Hindlimb muscle (tissue), 1 donor: ENCODE results near the gene TMEM258. TPM values are rescaled to one million over a fixed set of nuclear protein-coding genes. Genes with fewer than 3 reads are reported as not detected.

Experiments used
- DNase-seq: peaks from one replicate; pipeline ENCODE4 v3.0.0-alpha.2; 2013
- polyA plus RNA-seq: library from polyadenylated mRNA; unstranded; fragments of 120-200 nt; gene quantifications from one replicate; pipeline ENCODE4 v1.2.1, GENCODE V29; 2013; ENCODE audit not compliant: insufficient read length

Gene TMEM258
- polyA plus RNA-seq, 1 donor = 139 TPM

- DNase-seq = no peak
These were observed 52.4 kb downstream of the TMEM258 start for GRCh38 chr11:61739966-61740365.

GRCh38 chr11:61739413-61739812, 53.0 kb downstream of the TMEM258 start:
- no peak for DNase-seq

Other genes starting within 250 kb of the TMEM258 start
- 3.4 TPM for gene SYT7, start 211.5 kb downstream of the TMEM258 start, polyA plus RNA-seq
- 8.2 TPM for gene DAGLA, start 112.2 kb downstream of the TMEM258 start, polyA plus RNA-seq
- gene MYRF, start 40.0 kb downstream of the TMEM258 start, polyA plus RNA-seq = 1.5 TPM
- gene FEN1, start 312 bp upstream of the TMEM258 start, polyA plus RNA-seq = 14.3 TPM
- gene FADS1, start 24.4 kb upstream of the TMEM258 start, polyA plus RNA-seq = 16.3 TPM
- gene FADS2, start 35.7 kb upstream of the TMEM258 start, polyA plus RNA-seq = 77.5 TPM
- gene FADS3, start 98.9 kb upstream of the TMEM258 start, polyA plus RNA-seq = 49.6 TPM
- 31.7 TPM for gene RAB3IL1, start 125.0 kb upstream of the TMEM258 start, polyA plus RNA-seq
- 4.8 TPM for gene BEST1, start 157.8 kb upstream of the TMEM258 start, polyA plus RNA-seq
- gene FTH1, start 175.0 kb upstream of the TMEM258 start, polyA plus RNA-seq = 1,681 TPM